CMK (cell line): Measurements from ENCODE around the gene NDOR1.

Source experiments
- DNase-seq: peaks from one replicate; pipeline ENCODE4 v3.0.0-alpha.2; 2010; ENCODE audit warnings: low read depth

The NDOR1 gene

DNA sequence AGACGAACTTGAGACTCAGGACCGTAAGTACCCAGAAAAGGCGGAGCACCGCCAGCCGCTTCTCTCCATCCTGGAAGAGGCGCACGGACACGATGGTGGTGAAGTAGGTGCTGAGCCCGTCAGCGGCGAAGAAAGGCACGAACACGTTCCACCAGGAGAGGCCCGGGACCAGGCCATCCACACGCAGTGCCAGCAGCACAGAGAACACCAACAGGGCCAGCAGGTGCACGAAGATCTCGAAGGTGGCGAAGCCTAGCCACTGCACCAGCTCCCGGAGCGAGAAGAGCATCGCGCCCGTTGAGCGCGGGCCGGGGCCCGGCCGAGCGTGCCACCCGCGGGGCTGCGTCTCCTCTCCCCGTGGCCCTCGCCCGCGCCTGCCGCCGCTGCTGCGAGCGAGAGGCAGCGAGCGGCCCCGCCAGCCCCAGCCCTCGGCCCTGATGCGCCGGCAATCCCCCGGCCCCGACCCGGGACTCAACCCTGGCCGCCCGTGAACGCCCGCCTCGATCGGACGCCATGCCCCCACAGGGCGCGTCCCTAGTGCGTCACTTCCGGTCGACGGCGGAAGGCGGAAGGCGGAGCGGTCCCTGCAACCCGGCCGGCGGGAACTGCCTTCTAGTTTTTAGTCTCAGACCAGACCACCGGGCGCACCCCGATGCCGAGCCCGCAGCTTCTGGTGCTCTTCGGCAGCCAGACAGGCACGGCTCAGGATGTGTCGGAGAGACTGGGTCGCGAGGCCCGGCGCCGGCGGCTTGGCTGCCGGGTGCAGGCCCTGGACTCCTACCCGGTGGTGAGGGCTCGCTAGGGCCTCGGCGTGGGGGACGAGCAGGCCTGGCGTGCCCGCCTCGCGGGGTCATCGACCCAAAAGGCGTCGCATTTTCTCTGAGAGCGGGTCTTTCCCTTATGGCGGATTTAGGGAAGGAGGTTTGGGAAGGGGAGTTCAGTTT is at the start of gene NDOR1, which contains the start of gene TMEM203:
NDOR1 (plus strand) TSS at position 575 of the 944 bp plus-strand sequence; CDS start at position 653, 78 bp downstream.
TMEM203 (minus strand) TSS at position 523 of the 944 bp plus-strand sequence; CDS start at position 289, 234 bp downstream.
- peak; percentile 66 for DNase-seq

DNA sequence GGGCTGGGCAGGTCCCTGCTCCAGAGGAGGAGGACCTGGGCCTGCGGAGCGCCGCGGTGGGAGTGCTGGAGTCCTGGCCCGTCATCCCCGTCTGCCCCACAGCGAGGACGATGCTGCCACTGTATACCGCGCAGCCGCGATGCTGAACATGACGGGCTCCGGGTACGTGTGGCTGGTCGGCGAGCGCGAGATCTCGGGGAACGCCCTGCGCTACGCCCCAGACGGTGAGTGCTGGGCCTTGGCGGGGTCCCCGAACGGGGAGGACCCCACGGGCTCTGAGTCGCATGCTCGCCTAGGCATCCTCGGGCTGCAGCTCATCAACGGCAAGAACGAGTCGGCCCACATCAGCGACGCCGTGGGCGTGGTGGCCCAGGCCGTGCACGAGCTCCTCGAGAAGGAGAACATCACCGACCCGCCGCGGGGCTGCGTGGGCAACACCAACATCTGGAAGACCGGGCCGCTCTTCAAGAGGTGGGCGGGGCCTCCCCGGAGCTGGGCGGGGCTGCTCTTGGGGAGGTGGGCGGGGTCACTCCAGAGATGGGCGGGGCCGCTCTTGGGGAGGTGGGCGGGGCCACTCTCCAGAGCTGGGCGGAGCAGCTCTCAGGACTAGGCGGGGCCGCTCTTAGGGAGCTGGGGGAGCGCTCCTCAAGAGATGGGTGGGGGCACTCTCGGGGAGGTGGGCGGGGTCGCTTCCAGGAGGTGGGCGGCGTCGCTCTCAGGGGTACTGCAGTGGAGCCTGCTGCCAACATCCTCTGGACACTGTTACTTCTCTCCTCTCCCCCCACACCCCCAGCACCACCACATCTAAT is 48.7 kb upstream of the NDOR1 start:
- DNase-seq: peak; percentile 73

DNA sequence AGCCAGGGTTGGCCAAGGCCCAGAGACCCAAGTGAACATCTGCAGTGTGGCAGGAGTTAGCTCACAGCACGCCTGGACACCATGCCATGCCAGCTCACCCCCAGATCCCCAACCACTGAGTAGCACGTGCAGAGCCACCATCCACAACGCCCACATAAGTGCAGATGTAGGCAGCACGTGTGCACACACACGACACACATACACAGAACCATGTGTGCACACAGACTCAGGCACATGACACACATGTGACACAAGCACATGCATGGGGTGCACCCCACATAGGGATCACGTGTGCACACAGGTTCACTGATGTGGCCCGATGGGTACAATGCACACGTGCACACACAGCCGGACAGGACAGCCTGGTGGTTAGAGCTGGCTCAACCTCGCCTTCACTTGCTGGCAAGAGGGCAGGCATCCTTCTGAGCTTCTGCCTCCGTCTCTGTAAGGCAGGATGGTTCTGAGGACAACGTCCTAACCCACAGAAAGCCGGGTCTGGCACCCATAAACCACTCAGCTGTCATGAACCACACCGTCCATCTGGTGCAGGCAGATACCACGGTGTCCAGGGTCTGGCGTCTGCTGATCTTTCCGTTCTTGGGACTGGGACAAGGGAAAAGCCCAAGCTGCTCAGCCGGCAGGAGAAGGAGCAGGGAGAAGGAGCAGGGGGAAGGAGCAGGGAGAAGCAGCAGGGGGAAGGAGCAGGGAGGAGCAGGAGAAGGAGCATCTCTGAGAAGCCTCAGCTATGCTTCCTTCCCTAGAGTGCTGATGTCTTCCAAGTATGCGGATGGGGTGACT is 47.7 kb upstream of the NDOR1 start:
- peak; percentile 45 for DNase-seq

DNA sequence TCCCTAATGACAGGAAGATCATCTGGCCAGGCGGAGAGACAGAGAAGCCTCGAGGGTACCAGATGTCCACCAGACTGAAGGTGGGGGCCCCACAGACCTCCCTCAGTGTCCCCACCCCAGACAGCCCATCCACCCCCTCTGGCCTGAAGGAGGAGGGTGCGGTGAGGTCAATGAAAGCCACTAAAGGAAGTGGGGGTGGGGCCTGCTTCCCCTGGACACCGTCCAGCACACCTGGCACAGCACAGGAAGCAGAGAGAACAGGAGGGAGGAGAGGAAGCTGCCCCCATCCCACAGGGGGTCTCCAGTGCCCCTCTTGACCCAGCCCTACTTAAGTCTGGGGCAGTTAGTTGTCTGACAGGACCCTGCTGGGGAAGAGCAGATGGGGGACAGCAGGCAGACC is 46.9 kb upstream of the NDOR1 start:
- no peak for DNase-seq

DNA sequence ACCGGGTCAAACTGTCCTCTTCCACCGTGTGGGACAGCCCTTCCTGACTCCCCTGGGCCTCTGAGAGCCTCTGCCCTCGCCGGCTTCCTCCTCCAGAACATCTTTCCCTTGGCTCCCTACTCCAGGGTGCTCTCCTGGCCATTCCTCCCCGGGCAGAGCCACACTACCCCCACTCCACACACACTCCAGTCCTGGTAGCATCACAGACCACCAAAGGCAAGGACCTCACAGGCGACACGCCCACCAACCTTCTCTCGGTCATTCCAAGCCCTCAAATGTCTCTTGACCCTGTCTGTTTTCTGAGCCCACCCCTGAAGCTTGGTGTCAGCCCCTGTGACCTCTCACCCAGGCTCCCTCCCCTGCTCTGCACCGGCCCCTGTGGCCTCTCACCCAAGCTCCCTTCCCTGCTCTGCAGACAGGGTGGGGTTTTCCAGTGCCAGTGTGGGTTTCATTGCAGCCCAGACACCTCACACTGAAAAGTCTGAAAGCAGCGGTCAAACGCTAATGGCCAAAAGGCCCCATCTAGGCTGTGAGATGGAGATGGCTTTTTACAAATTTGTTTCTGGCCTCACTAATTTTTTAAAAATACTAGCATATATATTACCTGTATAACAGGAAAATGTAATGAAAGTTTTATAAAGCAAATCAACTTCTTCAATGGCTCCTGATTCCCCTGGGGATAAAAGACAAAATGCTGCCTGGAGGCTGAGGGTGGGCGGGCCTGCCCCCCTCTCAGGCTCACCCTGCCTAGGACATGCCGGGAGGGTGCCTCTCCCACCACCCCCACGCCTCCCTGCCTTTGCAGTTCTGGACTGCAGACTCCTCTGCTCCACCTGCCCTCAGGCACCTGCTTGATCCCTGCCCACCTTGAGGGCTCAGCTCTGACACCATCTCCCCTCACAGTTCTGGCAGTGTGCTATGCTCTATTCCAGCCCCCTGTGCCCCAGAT is 46.1 kb upstream of the NDOR1 start:
- DNase-seq: no peak

DNA sequence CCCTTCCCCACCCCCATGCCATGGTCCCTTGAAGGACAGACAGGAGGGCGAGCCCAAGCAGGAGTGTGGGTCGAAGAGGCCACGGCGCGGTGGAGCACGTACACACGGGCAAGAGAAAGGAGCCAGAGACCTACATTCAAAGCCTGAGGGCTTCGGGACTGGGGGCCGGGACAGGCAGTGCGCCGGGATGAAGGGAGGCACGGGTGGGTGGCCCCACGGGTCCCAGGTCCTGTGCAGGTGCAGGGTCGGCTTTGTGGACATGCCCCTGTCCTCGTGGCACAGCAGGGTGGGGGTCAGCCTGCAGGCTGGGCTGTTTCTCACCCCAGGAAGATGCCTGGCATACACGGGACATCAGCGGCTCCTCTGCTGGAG is 45.5 kb upstream of the NDOR1 start:
- DNase-seq: no peak

DNA sequence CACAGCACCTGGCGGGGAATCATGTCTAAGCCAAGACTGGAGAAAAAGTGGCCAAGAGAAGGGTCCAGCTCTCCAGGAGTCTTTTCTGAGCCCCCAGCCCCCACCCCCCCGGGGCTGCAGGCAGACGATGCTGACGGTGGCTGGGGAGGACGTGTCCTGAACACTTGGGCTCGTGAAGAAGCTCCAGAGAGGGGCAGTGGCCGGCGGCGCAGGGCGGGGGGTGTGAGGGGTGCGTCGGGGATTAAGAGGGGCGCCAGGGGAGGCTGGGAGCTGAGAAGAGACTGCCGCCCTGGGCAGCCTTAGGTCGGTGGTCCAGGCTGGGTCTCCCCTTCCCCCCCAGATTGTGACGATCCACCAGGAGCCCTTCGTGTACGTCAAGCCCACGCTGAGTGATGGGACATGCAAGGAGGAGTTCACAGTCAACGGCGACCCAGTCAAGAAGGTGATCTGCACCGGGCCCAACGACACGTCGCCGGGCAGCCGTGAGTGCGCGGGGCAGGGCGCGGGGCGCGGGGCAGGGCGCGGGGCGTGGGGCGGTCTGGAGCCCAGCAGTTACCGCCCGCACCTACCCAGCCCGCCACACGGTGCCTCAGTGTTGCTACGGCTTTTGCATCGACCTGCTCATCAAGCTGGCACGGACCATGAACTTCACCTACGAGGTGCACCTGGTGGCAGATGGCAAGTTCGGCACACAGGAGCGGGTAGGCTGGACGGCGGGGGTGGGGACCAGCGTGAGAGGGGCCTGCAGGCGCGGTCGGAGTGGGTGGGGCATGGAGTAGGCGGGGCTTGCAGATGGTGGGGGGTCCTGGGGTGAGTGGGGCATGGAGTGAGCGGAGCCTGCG is 44.6 kb upstream of the NDOR1 start:
- no peak for DNase-seq

DNA sequence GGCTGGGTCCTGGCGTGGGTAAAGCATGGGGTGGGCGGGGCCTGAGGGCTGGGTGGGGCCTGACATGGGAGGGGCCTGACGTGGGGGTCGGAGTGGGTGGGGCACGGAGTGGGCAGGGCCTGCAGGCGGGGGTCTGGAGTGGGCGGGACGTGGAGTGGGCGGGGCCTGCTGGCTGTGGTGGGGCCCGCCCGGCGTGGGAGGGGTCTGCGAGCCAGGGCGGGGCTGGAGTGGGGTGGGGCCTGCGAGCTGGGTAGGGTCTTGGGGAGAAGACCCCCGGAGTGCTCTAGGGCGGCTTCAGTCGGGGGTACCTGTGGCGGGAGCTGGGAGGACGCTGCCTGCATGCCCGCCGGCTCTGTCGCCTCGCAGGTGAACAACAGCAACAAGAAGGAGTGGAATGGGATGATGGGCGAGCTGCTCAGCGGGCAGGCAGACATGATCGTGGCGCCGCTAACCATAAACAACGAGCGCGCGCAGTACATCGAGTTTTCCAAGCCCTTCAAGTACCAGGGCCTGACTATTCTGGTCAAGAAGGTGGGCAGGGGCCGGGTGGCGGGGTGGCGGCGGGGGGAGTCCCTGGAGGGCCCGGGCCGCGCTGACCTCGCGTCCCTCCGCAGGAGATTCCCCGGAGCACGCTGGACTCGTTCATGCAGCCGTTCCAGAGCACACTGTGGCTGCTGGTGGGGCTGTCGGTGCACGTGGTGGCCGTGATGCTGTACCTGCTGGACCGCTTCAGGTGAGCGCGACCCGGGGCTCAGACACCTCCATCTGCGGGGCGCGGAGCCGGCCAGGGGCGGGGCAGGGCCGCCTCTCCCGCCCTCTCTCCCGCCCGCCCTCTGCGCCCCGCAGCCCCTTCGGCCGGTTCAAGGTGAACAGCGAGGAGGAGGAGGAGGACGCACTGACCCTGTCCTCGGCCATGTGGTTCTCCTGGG is 43.7 kb upstream of the NDOR1 start:
- no peak for DNase-seq

DNA sequence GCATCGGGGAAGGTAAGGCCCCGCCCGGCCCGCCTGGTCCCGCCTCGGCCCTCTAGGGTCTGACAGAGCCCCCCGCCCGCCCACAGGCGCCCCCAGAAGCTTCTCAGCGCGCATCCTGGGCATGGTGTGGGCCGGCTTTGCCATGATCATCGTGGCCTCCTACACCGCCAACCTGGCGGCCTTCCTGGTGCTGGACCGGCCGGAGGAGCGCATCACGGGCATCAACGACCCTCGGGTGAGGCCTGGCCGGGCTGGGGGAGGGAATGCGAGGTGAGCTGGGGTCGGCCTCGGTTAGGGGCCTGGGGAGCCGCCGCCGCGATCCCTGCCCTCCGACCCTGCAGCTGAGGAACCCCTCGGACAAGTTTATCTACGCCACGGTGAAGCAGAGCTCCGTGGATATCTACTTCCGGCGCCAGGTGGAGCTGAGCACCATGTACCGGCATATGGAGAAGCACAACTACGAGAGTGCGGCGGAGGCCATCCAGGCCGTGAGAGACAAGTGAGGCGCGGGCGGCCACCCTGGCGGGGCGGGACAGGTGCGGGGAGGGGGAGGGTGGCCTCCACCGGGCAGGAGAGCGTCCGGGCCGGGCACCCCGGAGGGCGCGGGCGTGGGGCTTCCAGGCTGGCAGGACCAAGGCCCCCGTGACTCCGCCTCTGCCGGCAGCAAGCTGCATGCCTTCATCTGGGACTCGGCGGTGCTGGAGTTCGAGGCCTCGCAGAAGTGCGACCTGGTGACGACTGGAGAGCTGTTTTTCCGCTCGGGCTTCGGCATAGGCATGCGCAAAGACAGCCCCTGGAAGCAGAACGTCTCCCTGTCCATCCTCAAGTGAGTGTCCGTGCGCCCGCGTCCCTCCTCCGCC is 42.8 kb upstream of the NDOR1 start:
- DNase-seq: no peak

DNA sequence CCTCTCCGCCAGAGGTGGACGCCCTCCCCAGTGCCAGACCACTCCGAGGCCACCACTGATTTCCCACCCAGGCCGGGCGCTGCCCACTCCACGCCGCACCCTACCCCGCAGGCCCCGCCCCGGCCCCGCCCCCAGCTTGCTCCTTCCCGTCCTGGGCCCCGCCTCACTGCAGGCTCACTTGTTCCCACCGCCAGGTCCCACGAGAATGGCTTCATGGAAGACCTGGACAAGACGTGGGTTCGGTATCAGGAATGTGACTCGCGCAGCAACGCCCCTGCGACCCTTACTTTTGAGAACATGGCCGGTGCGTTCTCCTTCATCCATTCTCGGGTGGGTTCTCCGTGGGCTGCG is 42.2 kb upstream of the NDOR1 start:
- no peak for DNase-seq

DNA sequence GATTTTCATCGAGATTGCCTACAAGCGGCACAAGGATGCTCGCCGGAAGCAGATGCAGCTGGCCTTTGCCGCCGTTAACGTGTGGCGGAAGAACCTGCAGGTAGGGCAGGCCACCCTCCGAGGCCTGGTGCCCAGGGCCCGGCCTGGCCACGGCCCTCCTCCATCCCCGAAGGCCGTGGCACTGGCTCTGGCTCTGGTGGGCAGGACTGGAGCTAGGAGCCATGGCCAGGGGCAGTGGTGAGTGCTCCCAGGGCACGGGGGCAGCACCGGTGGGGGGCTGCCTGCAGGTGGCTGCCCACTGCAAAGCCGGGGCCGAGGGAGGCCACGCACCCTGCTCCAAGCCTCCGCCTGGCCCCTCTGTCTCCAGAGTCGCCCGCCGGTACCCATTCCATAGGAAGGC is 41.7 kb upstream of the NDOR1 start:
- DNase-seq: no peak

DNA sequence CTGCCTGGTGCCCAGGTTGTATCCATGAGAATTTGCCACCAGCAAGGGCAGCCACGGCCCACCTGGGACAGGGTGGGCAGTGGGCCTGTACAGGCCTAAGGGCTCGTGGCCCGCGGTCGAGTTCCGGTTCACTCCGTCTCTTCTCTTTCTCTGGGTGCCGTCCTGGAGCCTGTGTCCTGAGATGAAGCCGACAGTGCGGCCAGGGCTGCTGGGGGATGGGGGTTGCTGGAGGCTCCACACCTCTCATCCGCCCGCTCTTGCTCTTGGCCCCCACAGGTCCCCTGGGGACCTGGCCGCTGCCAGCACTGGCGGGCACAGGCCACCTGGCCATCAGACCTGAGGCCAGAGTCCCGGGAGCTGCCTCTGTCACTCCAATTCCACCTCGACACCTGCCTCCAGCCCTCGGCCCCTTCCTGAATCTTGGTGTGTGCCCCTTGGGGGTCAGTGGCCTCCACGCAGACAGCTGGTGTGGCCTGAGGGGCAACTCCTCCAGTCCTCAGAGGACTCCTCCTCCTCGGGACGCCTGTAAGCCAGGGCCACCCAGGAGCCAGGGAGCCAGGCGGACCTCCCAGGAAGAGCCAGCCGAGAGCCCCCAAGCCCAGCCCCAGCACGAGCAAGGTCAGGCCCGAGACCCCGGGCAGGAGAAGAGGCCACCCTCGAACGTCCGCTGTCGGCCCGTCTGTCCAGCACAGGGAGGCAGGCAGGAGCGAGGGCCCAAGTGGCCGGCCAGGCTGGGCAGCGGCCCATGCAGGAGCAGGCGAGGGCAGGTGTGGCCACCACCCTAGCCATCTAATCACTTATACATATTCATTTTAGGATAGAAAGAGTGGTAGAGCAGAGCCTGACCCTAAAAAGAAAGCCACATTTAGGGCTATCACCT is 40.9 kb upstream of the NDOR1 start:
- no peak for DNase-seq

DNA sequence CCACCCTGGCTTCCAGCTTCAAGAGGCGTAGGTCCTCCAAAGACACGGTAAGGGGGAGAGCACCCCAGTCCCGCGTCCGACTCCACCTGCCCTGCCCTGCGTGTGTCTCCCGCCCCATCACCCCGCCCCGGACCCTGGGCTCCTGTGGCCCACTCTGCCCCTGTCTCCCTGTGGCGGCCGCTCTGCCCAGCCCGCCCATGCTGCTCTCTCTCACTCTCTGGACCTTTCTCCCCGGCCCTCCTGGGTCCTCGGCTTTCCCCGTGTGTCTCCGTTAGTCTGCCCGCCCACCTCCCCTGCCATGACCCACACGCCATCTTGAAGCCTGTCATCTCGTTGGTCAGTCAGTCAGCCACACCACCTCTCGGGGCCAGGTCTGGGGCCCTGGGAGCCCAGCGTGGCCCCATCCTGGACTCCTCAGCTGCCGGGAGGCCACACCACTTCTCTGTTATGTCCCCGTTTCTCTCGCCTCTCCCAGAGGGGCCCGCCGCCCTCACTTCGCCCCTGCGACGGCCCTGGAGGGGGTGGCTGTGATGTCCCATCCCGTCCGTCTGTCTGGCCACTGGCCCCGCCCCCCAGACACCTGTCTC is 40.2 kb upstream of the NDOR1 start:
- no peak for DNase-seq

DNA sequence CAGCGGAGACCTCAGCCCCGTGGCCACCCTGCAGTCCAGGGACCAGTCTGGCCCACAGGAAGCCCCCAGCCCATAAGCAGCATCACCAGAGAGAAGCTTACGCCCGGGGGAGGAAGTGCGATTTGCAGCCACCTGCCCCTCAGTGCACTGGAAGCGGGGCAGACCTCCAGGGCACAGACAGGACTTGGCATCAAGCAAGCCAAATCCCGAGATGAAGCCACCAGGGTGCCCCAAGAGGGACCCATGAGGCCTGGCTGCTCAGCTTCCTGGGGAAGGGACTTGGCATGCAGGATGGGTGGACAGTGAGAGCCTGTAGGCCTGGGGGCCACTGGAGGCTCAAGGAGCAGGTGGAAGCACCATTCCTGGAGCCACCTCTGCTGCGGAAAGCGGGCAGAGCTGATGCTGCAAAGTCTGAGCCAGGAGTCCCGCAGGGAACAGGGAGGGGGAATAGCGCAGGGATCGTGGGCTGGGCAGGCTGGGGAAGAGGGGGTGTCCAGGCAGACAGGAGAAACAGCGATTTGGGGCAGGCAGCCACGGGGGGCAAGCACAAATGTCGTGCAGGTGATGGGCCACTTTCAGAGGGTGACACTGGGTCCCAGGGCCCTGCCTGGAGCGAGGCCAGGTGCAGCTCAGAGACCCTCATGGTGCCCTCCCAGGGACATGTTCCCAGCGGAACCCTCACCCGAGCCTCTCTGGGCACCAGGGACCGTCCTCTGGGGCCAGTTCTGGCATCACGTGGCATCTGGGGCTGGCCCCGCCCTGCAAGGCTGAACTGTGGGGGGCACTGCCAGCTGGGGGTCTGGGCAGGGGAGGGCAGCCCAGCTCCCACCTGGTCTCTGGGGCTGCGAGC is 38.9 kb upstream of the NDOR1 start:
- no peak for DNase-seq

DNA sequence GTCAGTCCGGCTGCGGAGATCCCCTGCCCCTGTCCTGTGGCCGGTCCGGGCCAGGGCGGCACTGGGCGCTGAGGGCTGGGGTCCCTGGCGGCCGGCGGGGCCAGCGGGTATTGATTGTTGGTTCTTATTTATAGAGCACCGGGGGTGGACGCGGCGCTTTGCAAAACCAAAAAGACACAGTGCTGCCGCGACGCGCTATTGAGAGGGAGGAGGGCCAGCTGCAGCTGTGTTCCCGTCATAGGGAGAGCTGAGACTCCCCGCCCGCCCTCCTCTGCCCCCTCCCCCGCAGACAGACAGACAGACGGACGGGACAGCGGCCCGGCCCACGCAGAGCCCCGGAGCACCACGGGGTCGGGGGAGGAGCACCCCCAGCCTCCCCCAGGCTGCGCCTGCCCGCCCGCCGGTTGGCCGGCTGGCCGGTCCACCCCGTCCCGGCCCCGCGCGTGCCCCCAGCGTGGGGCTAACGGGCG is 38.2 kb upstream of the NDOR1 start:
- DNase-seq: no peak
